ENCODE measurements around the gene EPS8L3. TPM values are rescaled to one million over a fixed set of nuclear protein-coding genes. Genes with fewer than 3 reads are reported as not detected.

The EPS8L3 gene
- total and polyA plus RNA-seq, 2 of the 8 experiments (the other 6 are each of a cell fraction or from before 2014, with no cell fraction given): not detected

DNA sequence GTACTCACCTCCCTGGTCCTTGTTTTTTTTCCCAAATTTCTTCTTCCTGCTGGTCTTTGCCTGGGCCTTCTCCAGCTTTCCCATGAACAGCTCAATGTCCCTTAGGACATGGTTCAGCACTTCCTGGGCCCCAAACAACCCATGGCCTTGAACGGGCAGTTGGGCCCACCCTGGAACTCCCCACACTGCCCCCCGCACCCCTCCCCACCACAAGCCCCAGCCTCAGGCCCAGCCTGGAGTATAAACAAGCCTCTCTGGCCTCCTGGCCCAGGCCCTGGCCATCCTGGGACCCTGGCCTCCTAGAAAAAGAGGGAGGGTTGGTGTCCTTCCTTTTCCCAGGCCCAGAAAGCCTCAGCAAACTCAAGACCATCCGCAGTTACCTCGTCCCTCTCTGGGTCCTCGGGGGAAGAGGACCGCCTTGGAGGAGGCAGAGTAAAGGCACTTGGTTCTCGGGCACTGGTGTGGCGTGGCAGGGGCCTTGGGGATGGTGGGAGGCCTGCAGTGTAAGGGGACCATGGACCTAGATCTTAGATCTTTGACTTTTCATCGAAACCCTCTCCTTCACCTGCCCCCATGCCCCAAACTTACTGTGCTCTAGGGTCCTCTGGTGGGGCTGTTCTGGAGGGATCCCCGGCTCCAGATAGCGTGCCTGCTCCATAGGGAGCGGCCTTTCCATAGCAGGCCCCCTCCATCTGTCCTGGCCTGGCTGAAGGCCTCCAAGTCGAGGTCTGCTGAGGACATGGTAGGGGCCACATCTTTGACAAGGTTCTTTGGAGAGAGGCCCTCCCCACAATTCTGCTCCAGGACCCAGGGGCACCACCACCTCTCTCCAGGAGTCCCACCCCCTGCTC, 5.6 kb downstream of the EPS8L3 start:
- H3K23ac ChIP-seq (ENCODE audit: insufficient read length): no peak overlapping the region
- no peak overlapping the region for H3K4me3 ChIP-seq (ENCODE audit: extremely low read depth in 1 of 4, insufficient read depth in 2 of 4, low read depth in 3 of 4, low read length in 4 of 4)
- no peaks in the 10 kb centered on the region for H4K20me1 ChIP-seq (replicated peaks in 1 of 2; ENCODE audit: control insufficient read depth in 1 of 2, insufficient read depth in 2 of 2, low read length in 2 of 2)
- H3K23me2 ChIP-seq (ENCODE audit: low read depth, low read length): no peaks in the 10 kb centered on the region
- H3K9ac ChIP-seq (replicated peaks in 1 of 4; ENCODE audit: extremely low read depth in 1 of 4, low read depth in 3 of 4, low read length in 3 of 4): no peak overlapping the region
- H3K4me1 ChIP-seq (replicated peaks in 1 of 4; ENCODE audit: control insufficient read depth in 3 of 4, insufficient read depth in 4 of 4, low read length in 3 of 4): no peaks in the 10 kb centered on the region
- no peak overlapping the region for H2AK5ac ChIP-seq (ENCODE audit: low read depth, low read length)
- no peak overlapping the region for H3K4ac ChIP-seq (replicated peaks; ENCODE audit: insufficient read length, low read depth, low read length)
- no peak overlapping the region for H3K56ac ChIP-seq (replicated peaks; ENCODE audit: insufficient read length, low read depth, low read length)
- H4K91ac ChIP-seq (replicated peaks; ENCODE audit: insufficient read length, low read length): no peak overlapping the region
- no peaks in the 10 kb centered on the region for H3K79me2 ChIP-seq (ENCODE audit: control insufficient read depth in 1 of 2, insufficient read depth in 2 of 2, low read length in 2 of 2)
- peak in 1 of 2 experiments; percentile 26 for DNase-seq (ENCODE audit: low read depth in 1 of 2, low spot score in 2 of 2)
- H3K27me3 ChIP-seq (replicated peaks in 1 of 4; ENCODE audit: control insufficient read depth in 3 of 4, extremely low read depth in 1 of 4, insufficient read depth in 3 of 4, low read length in 3 of 4): no peaks in the 10 kb centered on the region
- no peak overlapping the region for H2BK12ac ChIP-seq (ENCODE audit: low read depth, low read length)
- ChIA-PET POLR2A (ENCODE audit: partially characterized antibody) (interaction anchor here (0.9 to 1.0 kb wide), 2 partner anchors 18 to 153 kb away, joined by 3 read pairs; partner anchors contain the start of gene GSTM3), CTCF (ENCODE audit: partially characterized antibody) (interaction anchor here (0.9 to 1.5 kb wide), 4 partner anchors 9 to 118 kb away, joined by 3 to 5 read pairs (median 3); no protein-coding TSS in a partner anchor)
- no peak overlapping the region for H3K27ac ChIP-seq (ENCODE audit: low read depth, low read length)
- no peaks in the 10 kb centered on the region for H3K79me1 ChIP-seq (ENCODE audit: low read depth, low read length)
- WGBS, 2 experiments (ENCODE audit: extremely low coverage in 1 of 2, insufficient coverage in 1 of 2, insufficient read length in 1 of 2, insufficient replicate concordance in 2 of 2, low coverage in 1 of 2, low lambda C conversion rate in 2 of 2, missing lambda C conversion rate in 1 of 2): 88% methylated on average over 13 of the region's 13 CpGs; no CpG with 5 or more reads in 1 of the 2 experiments
- no peak overlapping the region for H2BK15ac ChIP-seq (ENCODE audit: low read length)
- no peak overlapping the region for H3K4me2 ChIP-seq (ENCODE audit: insufficient read depth in 1 of 2, low read depth in 2 of 2, low read length in 2 of 2)
- no peak overlapping the region for H4K5ac ChIP-seq (ENCODE audit: insufficient read length, low read depth, low read length)
- FAIRE-seq: no peak
- H2BK120ac ChIP-seq (replicated peaks; ENCODE audit: low read depth, low read length): no peak overlapping the region
- no peak overlapping the region for H2BK20ac ChIP-seq (ENCODE audit: low read length)
- H3K18ac ChIP-seq (ENCODE audit: extremely low read depth, low read length): no peak overlapping the region
- H2BK5ac ChIP-seq (ENCODE audit: low read depth, low read length): no peak overlapping the region
- no peaks in the 10 kb centered on the region for H3K36me3 ChIP-seq (ENCODE audit: control insufficient read depth in 2 of 4, insufficient read depth in 4 of 4, low read length in 3 of 4)
- H4K8ac ChIP-seq (ENCODE audit: extremely low read depth, insufficient read depth, low read length): no peak overlapping the region
- no peaks in the 10 kb centered on the region for H3K9me3 ChIP-seq (ENCODE audit: insufficient read depth in 2 of 2, low read depth in 1 of 2, low read length in 1 of 2)
- no peak overlapping the region for H3K14ac ChIP-seq (ENCODE audit: insufficient read length)
- H2AFZ ChIP-seq (ENCODE audit: low read length): no peak overlapping the region
- TF ChIP-seq CEBPB (IDR thresholded peaks at IDR 0.05; ENCODE audit: low read depth, low read length): no peak
- TF ChIP-seq, protein P1, sequence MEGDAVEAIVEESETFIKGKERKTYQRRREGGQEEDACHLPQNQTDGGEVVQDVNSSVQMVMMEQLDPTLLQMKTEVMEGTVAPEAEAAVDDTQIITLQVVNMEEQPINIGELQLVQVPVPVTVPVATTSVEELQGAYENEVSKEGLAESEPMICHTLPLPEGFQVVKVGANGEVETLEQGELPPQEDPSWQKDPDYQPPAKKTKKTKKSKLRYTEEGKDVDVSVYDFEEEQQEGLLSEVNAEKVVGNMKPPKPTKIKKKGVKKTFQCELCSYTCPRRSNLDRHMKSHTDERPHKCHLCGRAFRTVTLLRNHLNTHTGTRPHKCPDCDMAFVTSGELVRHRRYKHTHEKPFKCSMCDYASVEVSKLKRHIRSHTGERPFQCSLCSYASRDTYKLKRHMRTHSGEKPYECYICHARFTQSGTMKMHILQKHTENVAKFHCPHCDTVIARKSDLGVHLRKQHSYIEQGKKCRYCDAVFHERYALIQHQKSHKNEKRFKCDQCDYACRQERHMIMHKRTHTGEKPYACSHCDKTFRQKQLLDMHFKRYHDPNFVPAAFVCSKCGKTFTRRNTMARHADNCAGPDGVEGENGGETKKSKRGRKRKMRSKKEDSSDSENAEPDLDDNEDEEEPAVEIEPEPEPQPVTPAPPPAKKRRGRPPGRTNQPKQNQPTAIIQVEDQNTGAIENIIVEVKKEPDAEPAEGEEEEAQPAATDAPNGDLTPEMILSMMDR (IDR thresholded peaks at IDR 0.05; ENCODE audit: control extremely low read depth in 1 of 3, insufficient read depth in 1 of 3, low read depth in 1 of 3, low read length in 3 of 3): no peak
- no peak for TF ChIP-seq CBX8 (IDR thresholded peaks at IDR 0.05; ENCODE audit: borderline replicate concordance, low read depth, low read length)
- TF ChIP-seq, protein P2, sequence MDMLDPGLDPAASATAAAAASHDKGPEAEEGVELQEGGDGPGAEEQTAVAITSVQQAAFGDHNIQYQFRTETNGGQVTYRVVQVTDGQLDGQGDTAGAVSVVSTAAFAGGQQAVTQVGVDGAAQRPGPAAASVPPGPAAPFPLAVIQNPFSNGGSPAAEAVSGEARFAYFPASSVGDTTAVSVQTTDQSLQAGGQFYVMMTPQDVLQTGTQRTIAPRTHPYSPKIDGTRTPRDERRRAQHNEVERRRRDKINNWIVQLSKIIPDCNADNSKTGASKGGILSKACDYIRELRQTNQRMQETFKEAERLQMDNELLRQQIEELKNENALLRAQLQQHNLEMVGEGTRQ (IDR thresholded peaks at IDR 0.05; ENCODE audit: low read length): no peak

Measured in H1 (cell line).